ENCODE measurements around the gene CACNA1B. TPM values are rescaled to one million over a fixed set of nuclear protein-coding genes. Genes with fewer than 3 reads are reported as not detected.
"Not testable (repeated sequence)": the region's sequence is repeated elsewhere in the genome, so short reads cannot be mapped to it uniquely, and the experiment has no call there.

The CACNA1B gene
- polyA plus RNA-seq, 2 of the 4 experiments (the other 2 are of a cell fraction), result 0.03 to 0.06 TPM

DNA sequence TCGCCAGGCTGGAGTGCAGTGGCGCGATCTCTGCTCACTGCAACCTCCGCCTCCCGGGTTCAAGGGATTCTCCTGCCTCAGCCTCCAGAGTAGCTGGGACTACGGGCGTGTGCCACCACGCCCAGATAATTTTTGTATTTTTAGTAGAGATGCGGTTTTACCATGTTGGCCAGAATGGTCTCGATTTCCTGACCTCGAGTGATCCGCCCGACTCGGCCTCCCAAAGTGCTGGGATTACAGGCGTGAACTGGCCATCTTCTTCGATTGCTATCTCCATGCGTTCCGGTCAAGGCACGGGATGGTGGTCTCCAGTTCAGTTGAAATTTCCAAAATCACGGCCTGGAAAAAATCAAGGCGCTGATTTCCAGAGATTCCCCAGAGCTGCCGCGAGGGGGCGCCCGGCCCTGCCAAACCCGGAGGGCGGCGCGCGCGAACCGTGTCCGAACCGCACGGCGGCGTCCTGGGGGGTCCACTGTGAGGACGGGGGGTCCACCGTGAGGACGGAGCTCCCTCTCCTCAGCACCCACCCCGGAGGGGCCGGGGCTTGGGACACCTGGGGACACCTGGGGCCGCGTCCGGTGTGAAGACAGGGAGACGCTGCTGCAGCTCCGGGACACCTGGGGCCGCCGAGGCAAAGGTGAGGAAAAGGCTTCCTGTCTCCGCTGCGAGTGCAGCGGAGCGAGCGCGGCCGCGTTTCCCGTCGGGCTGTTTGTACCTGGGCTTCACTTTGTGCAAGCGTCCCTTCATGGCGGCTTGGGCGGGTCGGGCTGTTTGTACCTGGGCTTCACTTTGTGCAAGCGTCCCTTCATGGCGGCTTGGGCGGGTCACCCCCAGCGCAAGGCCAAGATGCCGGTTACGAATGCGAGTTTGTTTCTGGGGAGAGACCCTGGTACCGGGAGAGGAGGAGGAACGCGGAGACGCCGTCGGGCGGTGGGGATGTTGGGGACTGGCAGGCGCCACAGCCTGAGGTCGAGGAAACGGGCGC is 272.4 kb downstream of the CACNA1B start:
- WGBS (ENCODE audit: missing lambda C conversion rate), result 29% methylated on average over 40 of the region's 81 CpGs

DNA sequence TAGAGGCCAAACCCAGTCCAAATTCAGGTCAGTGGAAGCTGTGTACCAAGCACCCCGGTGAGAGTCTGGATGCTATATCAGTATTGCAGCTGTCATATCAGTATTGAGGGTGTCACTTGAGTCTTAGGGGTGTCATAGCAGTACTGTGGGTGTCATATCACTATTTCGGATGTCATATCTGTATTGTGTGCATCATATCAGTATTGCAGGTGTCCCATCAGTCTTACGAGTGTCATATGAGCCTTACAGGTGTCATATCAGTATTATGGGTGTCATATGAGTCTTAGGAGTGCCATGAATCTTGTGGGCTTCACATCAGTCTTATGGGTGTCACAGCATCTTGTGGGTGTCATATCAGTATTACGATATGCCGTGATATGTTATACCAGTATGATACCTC is 278.2 kb downstream of the CACNA1B start:
- H3K27ac ChIP-seq; DNase-seq (ENCODE audit: low read depth in 1 of 2, low spot score in 1 of 2); CTCF ChIA-PET; H3K4me1 ChIP-seq; H3K4me3 ChIP-seq; H3K4me2 ChIP-seq; POLR2A ChIA-PET; FAIRE-seq; ATAC-seq; H3K9me3 ChIP-seq: not testable (repeated sequence)
- WGBS (ENCODE audit: missing lambda C conversion rate), result 30% methylated on average over 5 of the region's 5 CpGs

More for the DNA sequence above, 272.4 kb downstream of the CACNA1B start:
- H3K9me3 ChIP-seq, H3K4me1 ChIP-seq, FAIRE-seq, POLR2A ChIA-PET, CTCF ChIA-PET: not testable (repeated sequence)
- Histone ChIP-seq H3K4me3 (peak overlapping the region; percentile 68), H3K27ac (peak overlapping the region; percentile 48 to 58; a peak in 4 of 6 replicates), H3K4me2 (peak overlapping the region; percentile 96)
- ATAC-seq, result peak; percentile 66 to 85; a peak in 4 of 6 replicates
- TF ChIP-seq, protein P1, sequence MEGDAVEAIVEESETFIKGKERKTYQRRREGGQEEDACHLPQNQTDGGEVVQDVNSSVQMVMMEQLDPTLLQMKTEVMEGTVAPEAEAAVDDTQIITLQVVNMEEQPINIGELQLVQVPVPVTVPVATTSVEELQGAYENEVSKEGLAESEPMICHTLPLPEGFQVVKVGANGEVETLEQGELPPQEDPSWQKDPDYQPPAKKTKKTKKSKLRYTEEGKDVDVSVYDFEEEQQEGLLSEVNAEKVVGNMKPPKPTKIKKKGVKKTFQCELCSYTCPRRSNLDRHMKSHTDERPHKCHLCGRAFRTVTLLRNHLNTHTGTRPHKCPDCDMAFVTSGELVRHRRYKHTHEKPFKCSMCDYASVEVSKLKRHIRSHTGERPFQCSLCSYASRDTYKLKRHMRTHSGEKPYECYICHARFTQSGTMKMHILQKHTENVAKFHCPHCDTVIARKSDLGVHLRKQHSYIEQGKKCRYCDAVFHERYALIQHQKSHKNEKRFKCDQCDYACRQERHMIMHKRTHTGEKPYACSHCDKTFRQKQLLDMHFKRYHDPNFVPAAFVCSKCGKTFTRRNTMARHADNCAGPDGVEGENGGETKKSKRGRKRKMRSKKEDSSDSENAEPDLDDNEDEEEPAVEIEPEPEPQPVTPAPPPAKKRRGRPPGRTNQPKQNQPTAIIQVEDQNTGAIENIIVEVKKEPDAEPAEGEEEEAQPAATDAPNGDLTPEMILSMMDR (IDR thresholded peaks at IDR 0.05), result peak; percentile 59
- TF ChIP-seq SMC3 (IDR thresholded peaks at IDR 0.05) (peak; percentile 34; the same call in 2 of the 3 replicates), RAD21 (conservative IDR thresholded peaks at IDR 0.05 in 1 of 2, IDR thresholded peaks at IDR 0.05 in 1 of 2) (peak; percentile 26 to 36; a peak in 3 of 5 replicates)
- peak in 1 of 2 experiments; percentile 17 for DNase-seq (ENCODE audit: low read depth in 1 of 2, low spot score in 1 of 2)

DNA sequence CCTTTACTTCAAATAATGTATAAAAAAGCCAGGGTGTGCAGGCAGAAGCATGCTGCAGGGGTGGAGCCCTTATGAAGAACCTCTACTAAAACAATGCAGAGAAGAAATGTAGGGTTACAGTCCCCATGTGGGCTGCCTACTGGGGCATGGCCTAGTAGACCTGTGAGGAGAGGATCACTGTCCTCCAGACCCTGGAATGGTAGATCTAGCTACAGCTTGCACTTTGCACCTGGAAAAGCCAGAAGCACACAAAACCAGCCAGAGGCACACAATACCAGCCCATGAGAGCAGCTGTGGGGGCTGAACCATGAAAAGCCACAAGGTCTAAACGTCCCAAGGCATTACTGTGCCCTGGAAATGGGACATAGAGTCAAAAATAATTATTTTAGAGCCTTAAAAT is 289.2 kb downstream of the CACNA1B start:
- CTCF ChIA-PET, FAIRE-seq: not testable (repeated sequence)
- 0% methylated on average over 1 of the region's 1 CpG for WGBS (ENCODE audit: missing lambda C conversion rate)

More for the DNA sequence above, 289.2 kb downstream of the CACNA1B start:
- POLR2A ChIA-PET; H3K4me3 ChIP-seq; H3K4me1 ChIP-seq; H3K4me2 ChIP-seq; DNase-seq (ENCODE audit: low read depth in 1 of 2, low spot score in 1 of 2); H3K9me3 ChIP-seq; H3K27ac ChIP-seq; ATAC-seq: not testable (repeated sequence)

Small RNAs within 50 kb of the gene (small RNA-seq; reads per million reads assigned to genes)
- gene AL591424.2 (0 reads per million in 6 experiments), gene MIR602 (0 to 0.04 (median 0) reads per million in 6 experiments)
